ENCODE measurements around the gene CACTIN.
"Not testable (repeated sequence)": the region's sequence is repeated elsewhere in the genome, so short reads cannot be mapped to it uniquely, and the experiment has no call there.

The CACTIN gene

DNA sequence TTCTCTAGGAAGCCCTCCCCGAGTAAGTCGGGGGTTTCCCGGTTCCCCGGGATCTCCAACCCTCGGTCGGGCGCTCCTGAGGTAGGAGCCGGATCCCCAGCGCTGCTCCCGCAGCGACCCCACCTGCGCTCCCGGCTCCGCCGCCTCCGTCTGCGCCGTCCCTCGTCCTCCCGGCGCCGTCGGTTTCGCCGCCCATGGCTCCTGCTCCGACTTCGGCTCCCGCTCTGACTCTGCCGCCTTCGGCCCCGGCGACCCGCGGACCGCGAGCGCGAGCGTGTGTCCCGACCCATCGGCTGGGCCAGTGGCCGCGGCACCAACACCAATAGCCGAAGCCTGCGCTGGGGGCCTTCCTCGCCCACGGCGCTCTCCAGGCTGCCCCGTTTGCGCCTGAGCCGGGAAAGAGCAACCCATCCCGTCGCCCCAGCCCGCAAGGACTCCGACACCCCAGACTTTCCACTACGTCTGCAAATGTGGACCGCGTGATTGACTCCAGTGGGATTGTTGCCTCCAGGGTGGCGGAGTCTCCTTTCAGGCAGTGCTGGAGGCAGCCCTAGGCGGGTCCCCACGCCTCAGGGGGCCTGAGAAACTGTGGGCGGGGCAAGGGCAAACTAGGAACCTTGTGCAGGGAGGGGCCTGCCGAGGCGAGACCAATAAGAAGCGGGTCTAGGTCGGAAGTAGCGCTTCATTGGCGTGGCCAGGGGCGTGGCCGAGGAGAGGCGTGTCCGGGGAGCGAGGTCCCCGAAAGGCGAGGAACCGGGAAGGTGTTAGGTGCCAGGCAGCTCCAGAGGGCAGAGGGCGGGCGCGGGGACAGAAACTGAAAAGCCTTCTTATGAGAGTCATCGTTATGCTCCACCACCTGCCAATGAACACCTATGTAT, at the start of gene CACTIN:
Gene CACTIN (minus strand): TSS at position 318 of the 878 bp plus-strand sequence. CDS start 28 bp downstream, at position 290.
- DNase-seq, result peak; percentile 94

DNA sequence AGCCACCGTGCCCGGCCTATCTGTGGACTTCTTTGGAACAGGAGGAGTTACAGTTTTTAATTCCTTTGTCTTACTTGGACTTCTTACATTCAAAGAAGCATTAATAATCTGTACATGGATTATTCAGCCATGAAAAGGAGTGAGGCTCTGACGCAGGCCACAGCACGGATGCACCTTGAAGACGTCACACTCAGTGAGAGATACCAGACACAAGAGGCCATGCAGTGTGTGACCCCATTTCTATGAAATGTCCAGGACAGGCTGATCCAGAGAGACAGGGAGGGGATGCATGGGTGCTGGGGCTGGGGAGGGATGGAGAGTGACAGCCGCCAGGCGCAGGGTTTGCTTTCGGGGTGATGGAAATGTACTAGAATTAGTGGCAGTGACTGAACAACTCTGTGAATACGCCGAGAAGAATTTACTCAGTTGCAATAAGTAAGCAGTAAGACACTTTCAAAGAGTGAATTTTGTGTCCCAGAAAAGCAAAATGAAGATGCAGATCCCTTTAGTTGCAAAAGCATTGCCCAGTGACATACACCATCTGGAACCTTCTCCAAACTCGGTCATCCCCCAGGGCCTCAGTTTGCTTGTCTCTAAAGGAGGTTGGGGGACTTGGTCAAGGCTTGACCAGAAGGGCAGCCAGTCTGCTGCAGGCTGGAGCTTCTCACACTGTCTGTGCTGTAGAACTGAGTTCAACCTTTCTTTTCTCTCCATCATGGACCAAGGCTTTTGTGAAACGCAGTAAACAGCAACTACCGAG, 48.4 kb upstream of the CACTIN start:
- DNase-seq, result no peak

DNA sequence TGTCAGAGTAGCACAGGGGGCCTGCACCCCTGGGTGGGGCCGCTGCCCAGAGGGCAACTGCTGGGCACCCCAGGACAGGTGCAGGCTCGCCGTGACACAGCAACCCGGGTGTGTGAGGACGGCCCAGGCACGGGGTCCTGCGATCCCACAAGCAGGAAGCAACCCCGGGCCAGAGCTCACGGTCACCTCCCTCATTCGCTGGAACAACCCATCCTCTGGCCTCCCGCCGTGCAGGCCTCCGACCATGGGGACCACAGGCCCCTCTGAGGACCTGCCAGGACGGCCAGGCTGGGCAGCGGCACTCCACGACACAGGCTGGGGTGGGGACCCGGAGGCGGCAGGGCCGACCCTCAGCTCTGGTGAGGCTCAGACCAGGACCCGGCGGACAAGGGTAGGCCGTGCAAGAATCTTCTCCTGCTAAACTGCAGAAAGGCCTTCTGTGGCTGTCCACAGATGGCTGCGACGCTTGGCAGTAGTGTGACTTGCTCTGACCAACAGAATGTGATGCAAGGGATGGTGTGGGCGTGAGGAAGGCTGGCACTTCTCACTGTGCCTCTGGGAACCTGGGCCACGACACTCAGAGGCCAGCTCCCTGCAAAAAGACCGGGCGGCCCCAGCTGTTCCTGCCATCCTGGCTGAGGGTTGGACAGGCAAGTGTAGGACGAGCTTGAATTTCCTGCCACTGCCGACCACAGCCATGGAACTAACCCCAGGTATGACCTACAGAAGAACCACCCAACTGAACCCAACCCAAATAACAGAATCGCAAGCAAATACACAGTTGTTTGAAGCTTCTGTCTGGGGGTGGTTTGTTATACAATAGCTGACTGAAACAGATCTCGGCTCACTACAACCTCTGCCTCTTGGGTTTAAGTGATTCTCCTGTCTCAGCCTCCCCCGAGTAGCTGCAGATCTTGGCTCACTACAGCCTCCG, 47.2 kb upstream of the CACTIN start:
- no peak for DNase-seq

DNA sequence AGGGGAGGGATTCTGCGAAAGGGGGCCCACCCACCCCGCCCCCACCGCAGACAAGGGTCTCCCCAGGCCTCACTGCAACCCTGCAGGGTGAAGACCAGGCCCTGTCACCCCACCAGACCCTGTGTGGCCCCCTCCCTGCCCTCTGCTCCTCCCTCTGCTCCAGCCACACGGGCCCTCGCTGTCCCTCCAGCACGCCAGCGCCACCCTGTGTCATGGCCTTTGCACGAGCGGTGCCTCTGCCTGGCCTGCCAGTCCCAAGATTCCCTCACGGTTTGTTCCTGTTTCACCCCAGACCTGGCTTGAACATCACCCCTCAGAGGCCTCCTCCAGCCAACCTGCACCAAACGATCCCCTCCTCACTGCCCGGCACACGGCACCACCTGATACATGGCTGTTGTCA, 46.4 kb upstream of the CACTIN start:
- DNase-seq, result no peak

DNA sequence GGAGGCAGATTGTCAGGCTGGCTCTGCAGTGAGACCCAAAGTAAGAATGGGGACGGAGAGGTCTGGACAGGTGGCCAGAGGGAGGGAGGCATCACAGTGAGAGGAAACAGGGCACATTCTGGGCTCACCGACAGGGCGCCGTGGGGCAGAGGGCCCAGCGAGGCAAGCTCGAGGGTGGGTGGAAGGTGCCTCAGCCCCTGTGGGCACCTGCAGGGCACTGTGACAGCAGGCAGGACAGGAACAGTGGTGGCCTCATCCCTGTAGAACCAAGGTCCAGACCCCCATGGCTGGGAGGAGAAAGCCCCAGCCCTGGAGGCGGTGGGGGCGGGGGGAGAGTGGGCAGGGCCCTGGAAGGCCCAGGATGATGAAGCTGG, 46.0 kb upstream of the CACTIN start:
- no peak for DNase-seq

- DNase-seq, result no peak
Measured at GRCh38 chr19:3671680-3672574, 45.3 kb upstream of the CACTIN start.

- no peak for DNase-seq
Measured at GRCh38 chr19:3670796-3671679, 44.4 kb upstream of the CACTIN start.

- DNase-seq, result no peak
Measured at GRCh38 chr19:3669947-3670795, 43.6 kb upstream of the CACTIN start.

DNA sequence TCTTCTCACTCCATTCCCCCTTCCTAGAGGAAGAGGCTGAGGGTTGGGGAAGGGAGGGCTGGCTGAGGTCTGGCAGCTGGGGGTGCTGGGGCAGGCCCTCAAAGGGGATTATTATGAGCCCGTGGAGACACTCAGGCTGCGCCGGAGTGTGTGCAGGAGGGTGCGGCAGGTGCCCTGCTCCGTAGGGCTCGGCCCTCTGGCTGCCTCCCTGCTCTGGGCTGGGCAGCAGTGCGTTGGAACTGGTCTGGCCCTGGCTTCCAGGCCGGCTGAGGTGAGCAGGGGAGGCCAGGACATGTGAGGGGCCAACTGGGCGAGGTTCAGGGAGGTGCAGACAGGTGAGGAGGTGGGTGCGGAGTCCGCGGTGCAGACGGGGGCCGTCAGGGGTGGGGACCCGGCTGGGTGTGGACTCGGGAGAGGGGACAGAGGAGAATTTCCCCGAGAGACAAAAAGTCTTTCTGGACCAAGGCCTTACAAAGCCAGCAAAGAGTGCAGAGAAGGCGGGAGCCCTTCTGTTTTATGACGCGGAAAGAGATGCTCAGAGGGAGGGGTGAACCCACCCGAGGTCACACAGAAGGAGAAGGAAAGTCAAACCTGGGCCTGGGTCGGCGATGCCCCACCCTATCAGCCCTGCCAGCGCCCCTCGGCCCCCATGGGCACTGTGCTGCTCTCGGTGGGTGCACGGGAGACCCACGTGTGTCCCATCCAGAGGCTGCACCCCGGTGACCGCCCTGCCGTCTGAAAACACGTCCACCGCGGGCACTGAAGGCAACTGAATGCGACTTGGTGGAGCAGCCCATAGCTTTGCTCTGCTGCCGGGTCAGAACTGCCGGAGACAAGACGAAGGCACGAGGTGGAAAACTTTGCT, 42.7 kb upstream of the CACTIN start:
- DNase-seq, result no peak

DNA sequence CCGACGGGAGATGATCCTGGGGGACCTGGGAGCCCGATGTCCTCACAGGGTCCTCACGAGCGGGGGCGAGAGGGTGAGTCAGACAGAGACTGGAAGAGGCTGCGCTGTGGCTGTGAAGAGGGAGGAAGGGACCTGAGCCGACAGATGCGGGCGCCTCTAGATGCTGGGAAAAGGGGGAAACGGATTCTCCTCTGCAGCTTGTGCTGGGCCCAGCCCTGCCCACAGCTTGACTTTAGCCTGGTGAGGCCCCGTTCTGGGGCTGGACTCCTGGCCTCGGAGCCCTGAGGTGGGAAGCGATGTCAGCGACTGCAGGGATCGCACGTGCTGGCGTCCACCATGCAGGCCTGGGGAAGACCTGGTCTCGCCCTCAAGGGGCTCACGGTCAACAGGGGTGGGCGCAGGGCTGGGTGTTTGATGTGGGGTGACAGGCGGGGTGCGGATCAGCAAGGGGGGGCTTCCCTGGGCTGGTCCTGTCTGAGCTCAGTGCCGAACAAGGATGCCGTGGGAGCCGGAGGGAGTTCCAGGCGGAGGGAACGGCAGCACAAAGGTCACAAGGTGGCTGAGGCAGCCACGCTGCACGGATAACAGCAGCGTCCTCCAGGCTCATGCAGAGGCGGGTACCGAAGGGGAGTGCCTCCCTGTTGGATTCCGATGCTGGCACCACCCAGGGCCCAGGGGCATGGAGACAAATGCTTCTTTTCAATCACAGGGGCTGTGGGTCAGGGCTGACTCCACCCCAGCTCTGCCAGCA, 41.9 kb upstream of the CACTIN start:
- no peak for DNase-seq

DNA sequence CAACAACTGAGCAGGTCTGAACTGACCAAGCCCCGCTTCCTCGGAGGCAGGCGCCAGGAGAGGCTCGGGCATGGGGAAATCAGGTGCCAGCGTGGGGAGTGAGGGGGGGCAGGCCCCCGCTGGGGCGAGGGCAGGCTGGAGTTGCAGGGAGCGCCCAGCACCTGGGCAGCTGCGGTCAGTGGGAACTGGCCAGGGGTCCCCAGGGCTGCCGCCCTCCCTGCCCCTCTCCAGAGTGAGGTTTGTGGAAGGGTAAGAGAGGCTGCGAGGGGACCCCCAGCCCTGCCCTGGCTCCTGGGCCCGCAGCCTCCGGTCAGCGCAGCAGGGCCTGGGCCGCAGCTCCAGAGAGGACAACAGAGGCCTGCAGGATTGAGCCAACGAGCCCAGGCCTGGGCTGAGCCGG, 41.2 kb upstream of the CACTIN start:
- no peak for DNase-seq

DNA sequence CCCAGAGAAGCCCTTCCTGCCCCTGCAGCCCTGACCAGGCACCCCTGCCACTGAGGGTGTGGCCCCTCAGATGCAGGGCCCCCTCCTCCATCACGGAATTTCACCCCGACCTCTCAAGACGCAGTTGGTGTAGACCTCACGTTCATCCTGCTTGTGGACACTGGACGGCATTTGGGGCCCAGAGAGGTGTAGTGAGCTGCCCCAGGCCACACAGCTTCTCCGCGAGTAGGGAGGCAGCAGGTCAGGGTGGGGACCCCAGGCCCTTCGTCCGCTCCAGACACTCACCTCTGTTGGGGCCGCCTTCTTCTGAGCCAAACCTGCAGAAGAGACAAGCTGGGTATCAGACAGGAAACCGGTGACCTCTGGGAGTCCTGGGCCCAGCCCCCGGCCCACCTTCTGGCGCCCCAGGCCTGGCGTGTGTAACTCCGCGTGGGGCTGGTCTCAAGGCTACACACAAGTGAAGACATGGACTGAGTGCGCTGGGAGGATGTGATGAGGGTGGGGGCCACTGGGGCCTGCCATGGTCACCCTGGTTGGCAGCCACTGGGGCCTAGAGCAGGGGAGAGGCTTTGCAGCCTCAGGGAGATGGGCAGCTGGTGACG, 40.5 kb upstream of the CACTIN start:
- DNase-seq, result no peak

DNA sequence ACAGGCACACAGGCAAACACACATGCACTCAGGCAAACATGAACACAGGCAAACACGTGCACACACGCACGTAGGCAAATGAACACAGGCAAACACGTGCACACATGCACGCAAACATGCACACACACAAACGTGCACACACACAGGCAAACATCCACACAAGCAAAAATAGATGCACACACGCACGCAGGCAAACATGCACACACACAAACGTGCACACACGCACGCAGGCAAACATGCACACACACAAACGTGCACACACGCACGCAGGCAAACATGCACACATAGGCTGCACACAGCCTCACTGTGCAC, 39.9 kb upstream of the CACTIN start:
- not testable (repeated sequence) for DNase-seq

DNA sequence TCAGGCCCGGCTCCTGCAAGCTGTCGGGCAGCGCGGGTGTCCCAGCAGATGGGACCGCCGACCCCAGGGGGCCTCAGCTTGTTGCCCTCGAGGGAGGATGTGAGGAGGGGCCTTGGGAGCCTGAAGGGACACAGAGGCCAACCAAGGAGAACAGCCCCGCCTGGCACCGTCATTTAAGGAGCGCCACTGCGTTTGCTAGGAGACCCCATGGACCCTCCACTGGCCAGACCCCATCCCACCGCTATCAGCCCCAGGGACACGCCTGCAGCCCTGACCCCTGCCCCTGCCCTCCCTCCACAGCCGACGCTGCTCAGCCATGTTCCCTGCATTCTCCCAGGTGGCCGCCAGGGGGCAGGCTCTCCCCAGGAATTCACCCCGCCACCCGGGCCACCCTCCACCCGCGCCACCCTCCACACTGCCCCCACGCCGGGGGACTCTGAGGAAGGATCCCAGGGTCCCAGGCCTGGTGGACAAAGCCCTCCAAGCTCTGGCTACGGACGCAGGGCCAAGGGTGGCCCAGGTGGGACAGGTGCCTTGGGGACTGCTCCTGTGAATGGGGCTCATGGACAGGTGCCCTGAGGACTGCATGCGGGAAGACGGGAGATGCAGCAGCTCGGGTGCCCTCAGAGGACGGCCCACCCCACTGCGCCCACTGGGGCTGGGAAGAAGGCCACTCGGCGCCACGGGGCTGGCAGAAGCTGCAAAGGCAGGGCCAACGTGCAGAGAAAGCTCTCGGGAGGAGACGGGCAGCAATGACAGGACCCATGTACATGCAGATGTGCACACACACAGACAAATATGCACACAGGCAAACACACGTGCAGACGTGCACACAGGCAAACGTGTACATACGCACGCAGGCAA, 39.3 kb upstream of the CACTIN start:
- no peak for DNase-seq

DNA sequence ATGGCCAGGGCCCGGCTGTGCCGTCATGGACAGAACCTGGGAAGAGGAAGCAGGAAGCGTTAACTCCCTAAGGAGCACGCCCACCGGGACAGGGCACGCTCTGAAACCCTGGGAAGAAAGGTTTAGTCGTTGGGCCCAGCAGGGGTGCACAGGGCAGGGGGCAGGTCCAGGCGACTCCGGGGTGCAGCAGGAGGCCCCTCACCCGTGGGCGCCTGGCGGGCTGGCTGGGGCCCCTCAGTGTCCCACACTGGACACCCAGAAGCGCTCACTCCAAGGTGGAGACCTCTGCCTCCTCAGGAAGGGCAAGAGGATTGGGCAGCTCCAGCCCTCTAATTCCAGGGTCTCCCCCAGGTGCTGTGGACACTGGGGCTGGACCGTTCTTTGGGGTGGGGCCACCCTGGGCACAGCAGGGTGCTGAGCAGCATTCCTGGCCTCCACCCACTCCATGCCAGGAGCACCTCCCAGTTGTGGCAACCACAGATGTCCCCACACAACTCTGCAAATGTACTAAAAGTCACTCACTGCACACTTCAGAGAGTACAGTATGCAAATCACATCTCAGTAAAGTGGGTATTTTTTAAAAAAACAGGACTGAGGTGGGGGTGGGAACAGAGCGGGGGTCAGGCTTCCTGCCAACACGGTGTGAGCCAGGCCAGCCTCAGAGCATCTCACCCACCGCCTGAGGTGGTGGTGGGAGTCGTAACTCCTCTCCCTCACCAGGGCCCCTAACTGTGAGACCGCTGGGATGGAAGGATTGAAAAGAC, 38.5 kb upstream of the CACTIN start:
- no peak for DNase-seq

DNA sequence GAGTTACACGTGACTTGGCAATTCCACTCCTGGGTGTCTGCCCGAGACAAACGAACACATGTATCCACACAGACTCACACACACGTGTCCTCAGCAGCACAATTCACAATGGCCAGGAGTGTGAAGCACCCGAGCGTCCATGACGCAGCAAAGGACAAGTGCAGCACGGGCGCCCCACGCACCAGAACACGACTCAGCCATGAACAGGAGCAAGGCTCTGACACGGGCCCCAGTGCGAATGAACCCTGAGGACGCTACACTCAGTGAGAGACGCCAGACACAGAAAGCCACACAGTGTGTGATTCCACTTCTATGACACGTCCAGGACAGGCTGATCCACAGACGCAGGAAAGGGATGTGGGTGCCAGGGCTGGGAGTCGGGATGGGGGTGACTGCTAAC, 37.2 kb upstream of the CACTIN start:
- DNase-seq, result no peak

Data from NCI-H1417 treated with DMSO at 0.1 percent for 48 hours (cell line).